Mesenchymal stem cell (in vitro differentiated cells and primary cell): ENCODE measurements around the gene CYP4F22.
A peak's percentile ranks its signal among the peaks of the same experiment; 100 is the strongest.

Experiments used
- DNase-seq: peaks from one replicate; pipeline ENCODE4 v3.0.0-alpha.2; 2013
- H2AFZ ChIP-seq: one replicate; pipeline ENCODE4 v1.6.1; 2013; ENCODE audit warnings: low read depth, mild to moderate bottlenecking, control low read depth, inconsistent platforms, low read length, moderate library complexity
- H2AK5ac ChIP-seq: 2 replicates; pipeline ENCODE4 v1.6.1; 2013; ENCODE audit warnings: low read length, moderate library complexity, mild to moderate bottlenecking, inconsistent platforms; ENCODE audit not compliant: severe bottlenecking
- H2BK120ac ChIP-seq: one replicate; pipeline ENCODE4 v1.6.1; 2013; ENCODE audit warnings: low read depth, mild to moderate bottlenecking, inconsistent platforms, low read length, moderate library complexity
- H2BK12ac ChIP-seq, 2 experiments: one replicate each; pipeline ENCODE4 v1.6.1; 2013; ENCODE audit warnings: inconsistent platforms in 2 of 2, low read length in 2 of 2, mild to moderate bottlenecking in 2 of 2, moderate library complexity in 2 of 2, control low read depth in 1 of 2
- H2BK15ac ChIP-seq: one replicate; pipeline ENCODE4 v1.6.1; 2013; ENCODE audit warnings: mild to moderate bottlenecking, low read depth, inconsistent platforms; ENCODE audit not compliant: poor library complexity, severe bottlenecking
- H2BK5ac ChIP-seq: 2 replicates; pipeline ENCODE4 v1.6.1; 2013; ENCODE audit warnings: low read depth, mild to moderate bottlenecking, low read length, control low read depth, inconsistent platforms; ENCODE audit not compliant: poor library complexity, severe bottlenecking
- H3K14ac ChIP-seq, 2 experiments: one replicate each; pipeline ENCODE4 v1.6.1; 2013; ENCODE audit warnings: inconsistent platforms in 2 of 2, low read length in 2 of 2, control low read depth in 1 of 2, mild to moderate bottlenecking in 1 of 2, moderate library complexity in 1 of 2
- H3K18ac ChIP-seq, 2 experiments: one replicate each; pipeline ENCODE4 v1.6.1; 2013; ENCODE audit warnings: inconsistent platforms in 2 of 2, low read length in 2 of 2, control low read depth in 1 of 2, low read depth in 1 of 2, mild to moderate bottlenecking in 1 of 2
- H3K23ac ChIP-seq, 2 experiments: one replicate each; pipeline ENCODE4 v1.6.1; 2013; ENCODE audit warnings: inconsistent platforms in 2 of 2, low read length in 2 of 2, mild to moderate bottlenecking in 2 of 2, moderate library complexity in 2 of 2, control low read depth in 1 of 2
- H3K27ac ChIP-seq: 2 replicates; pipeline ENCODE4 v1.5.1; 2013; ENCODE audit warnings: mild to moderate bottlenecking, moderate library complexity, low read length, control low read depth, inconsistent platforms; ENCODE audit not compliant: poor library complexity, severe bottlenecking
- H3K27me3 ChIP-seq, 2 experiments: 2 replicates each; pipeline versions ENCODE4 v1.6.1 to v1.7.0; 2013; ENCODE audit warnings: low read length in 2 of 2, mild to moderate bottlenecking in 2 of 2, moderate library complexity in 2 of 2, control low read depth in 1 of 2, inconsistent platforms in 1 of 2; ENCODE audit not compliant: control insufficient read depth in 1 of 2, insufficient read depth in 1 of 2
- H3K36me3 ChIP-seq, 2 experiments: 2 replicates each; pipeline versions ENCODE4 v1.6.1 to v1.7.0; 2013; ENCODE audit warnings: low read length in 2 of 2, control low read depth in 1 of 2, inconsistent platforms in 1 of 2, low read depth in 1 of 2, mild to moderate bottlenecking in 1 of 2; ENCODE audit not compliant: insufficient read depth in 2 of 2, control insufficient read depth in 1 of 2
- H3K4ac ChIP-seq, 2 experiments: one replicate each; pipeline ENCODE4 v1.6.1; 2013; ENCODE audit warnings: inconsistent platforms in 2 of 2, low read length in 2 of 2, mild to moderate bottlenecking in 2 of 2, moderate library complexity in 2 of 2, control low read depth in 1 of 2, low read depth in 1 of 2
- H3K4me1 ChIP-seq: 2 replicates; pipeline ENCODE4 v1.6.1; 2013; ENCODE audit warnings: low read depth, low read length, control low read depth; ENCODE audit not compliant: control insufficient read depth, insufficient read depth
- H3K4me2 ChIP-seq: 2 replicates; pipeline ENCODE4 v1.6.1; 2013; ENCODE audit warnings: low read length, mild to moderate bottlenecking, inconsistent platforms; ENCODE audit not compliant: poor library complexity, severe bottlenecking
- H3K4me3 ChIP-seq, 2 experiments: 2 replicates each; pipeline versions ENCODE4 v1.5.1 to v1.7.0; 2013; ENCODE audit warnings: low read length in 2 of 2, mild to moderate bottlenecking in 2 of 2, control low read depth in 1 of 2, low read depth in 1 of 2; ENCODE audit not compliant: insufficient read depth in 1 of 2
- H3K79me1 ChIP-seq: replicated peaks from 2 replicates; pipeline ENCODE4 v1.6.1; 2013; ENCODE audit warnings: mild to moderate bottlenecking, control low read depth, low read length, inconsistent platforms; ENCODE audit not compliant: poor library complexity, severe bottlenecking
- H3K9ac ChIP-seq: 2 replicates; pipeline ENCODE4 v1.7.0; 2013; ENCODE audit warnings: mild to moderate bottlenecking, low read length, moderate library complexity
- H3K9me3 ChIP-seq: 2 replicates; pipeline ENCODE4 v1.7.0; 2013; ENCODE audit warnings: mild to moderate bottlenecking, low read length; ENCODE audit not compliant: control insufficient read depth
- H4K8ac ChIP-seq: one replicate; pipeline ENCODE4 v1.6.1; 2013; ENCODE audit warnings: inconsistent platforms, mild to moderate bottlenecking, low read length, moderate library complexity
- H4K91ac ChIP-seq: one replicate; pipeline ENCODE4 v1.6.1; 2013; ENCODE audit warnings: mild to moderate bottlenecking, low read length, inconsistent platforms
- WGBS: methylation state at CpG from one replicate; pipeline ENCODE4 v1.1.7; 2013; ENCODE audit warnings: mixed read lengths; 5-methylcytosine and 5-hydroxymethylcytosine counted together

Gene CYP4F22

GRCh38 chr19:15550929-15551292 lies 42.6 kb downstream of the CYP4F22 start:
- Histone ChIP-seq H2BK5ac (no peak overlapping the region), H2AFZ (no peak overlapping the region), H3K4me1 (peaks cover 3% of the 10 kb centered on the region), H3K79me1 (no peaks in the 10 kb centered on the region), H4K8ac (no peak overlapping the region), H3K9ac (no peak overlapping the region), H3K4me3 (peak overlapping the region in 1 of 2 experiments; percentile 71), H3K14ac (no peak overlapping the region), H3K27ac (no peak overlapping the region), H2AK5ac (no peak overlapping the region), H2BK15ac (no peak overlapping the region), H3K9me3 (no peaks in the 10 kb centered on the region), H3K36me3 (no peaks in the 10 kb centered on the region), H4K91ac (no peak overlapping the region), H3K4me2 (no peak overlapping the region), H2BK12ac (no peak overlapping the region), H3K18ac (no peak overlapping the region), H3K23ac (no peak overlapping the region), H3K27me3 (peaks cover 0 to 20% of the 10 kb centered on the region in 2 experiments), H3K4ac (no peak overlapping the region), H2BK120ac (no peak overlapping the region)
- no peak for DNase-seq
- 84% methylated on average over 8 of the region's 8 CpGs for WGBS

GRCh38 chr19:15551293-15552004 lies 43.1 kb downstream of the CYP4F22 start:
- Histone ChIP-seq H4K91ac (no peak overlapping the region), H3K27ac (no peak overlapping the region), H3K9me3 (no peaks in the 10 kb centered on the region), H3K36me3 (no peaks in the 10 kb centered on the region), H3K4me3 (peak overlapping the region in 1 of 2 experiments; percentile 71), H2BK15ac (no peak overlapping the region), H3K4me1 (peaks cover 6% of the 10 kb centered on the region), H3K79me1 (no peaks in the 10 kb centered on the region), H2BK5ac (no peak overlapping the region), H3K23ac (no peak overlapping the region), H2AFZ (no peak overlapping the region), H3K4me2 (no peak overlapping the region), H3K14ac (no peak overlapping the region), H4K8ac (no peak overlapping the region), H3K9ac (no peak overlapping the region), H3K4ac (no peak overlapping the region), H3K18ac (no peak overlapping the region), H3K27me3 (peaks cover 0 to 18% of the 10 kb centered on the region in 2 experiments), H2BK12ac (no peak overlapping the region), H2BK120ac (no peak overlapping the region), H2AK5ac (no peak overlapping the region)
- no peak for DNase-seq
- WGBS, result 85% methylated on average over 40 of the region's 40 CpGs

- Histone ChIP-seq H4K91ac (no peak overlapping the region), H3K4me3 (peak overlapping the region in 1 of 2 experiments; percentile 69)
- 78% methylated on average over 17 of the region's 17 CpGs for WGBS
Measured at GRCh38 chr19:15555021-15555420, 46.7 kb downstream of the CYP4F22 start.

GRCh38 chr19:15555759-15556633 lies 47.7 kb downstream of the CYP4F22 start:
- no peaks in the 10 kb centered on the region for H3K36me3 ChIP-seq
- no peak overlapping the region for H4K8ac ChIP-seq
- peak overlapping the region; percentile 89 for H3K9ac ChIP-seq
- no peaks in the 10 kb centered on the region for H3K79me1 ChIP-seq
- H2BK5ac ChIP-seq, result no peak overlapping the region
- peaks cover 0 to 30% of the 10 kb centered on the region in 2 experiments for H3K27me3 ChIP-seq
- H3K9me3 ChIP-seq, result no peaks in the 10 kb centered on the region
- 13% methylated on average over 47 of the region's 49 CpGs for WGBS
- no peak overlapping the region for H3K27ac ChIP-seq
- H3K4me3 ChIP-seq, result peak overlapping the region in 1 of 2 experiments; percentile 69
- no peak overlapping the region for H3K14ac ChIP-seq
- H2BK12ac ChIP-seq, result no peak overlapping the region
- H3K4ac ChIP-seq, result no peak overlapping the region
- no peak overlapping the region for H2AFZ ChIP-seq
- H3K23ac ChIP-seq, result no peak overlapping the region
- no peak overlapping the region for H2BK15ac ChIP-seq
- H4K91ac ChIP-seq, result no peak overlapping the region
- H3K18ac ChIP-seq, result no peak overlapping the region
- peaks cover 6% of the 10 kb centered on the region for H3K4me1 ChIP-seq
- H2BK120ac ChIP-seq, result no peak overlapping the region
- peak; percentile 87 for DNase-seq
- no peak overlapping the region for H2AK5ac ChIP-seq
- H3K4me2 ChIP-seq, result peak overlapping the region; percentile 14

More at GRCh38 chr19:15555021-15555420, 46.7 kb downstream of the CYP4F22 start:
- no peaks in the 10 kb centered on the region for H3K36me3 ChIP-seq
- no peak overlapping the region for H2BK5ac ChIP-seq
- no peak overlapping the region for H3K18ac ChIP-seq
- no peak overlapping the region for H2BK12ac ChIP-seq
- H3K79me1 ChIP-seq, result no peaks in the 10 kb centered on the region
- H3K23ac ChIP-seq, result no peak overlapping the region
- H3K4me2 ChIP-seq, result no peak overlapping the region
- no peaks in the 10 kb centered on the region for H3K9me3 ChIP-seq
- H2AFZ ChIP-seq, result no peak overlapping the region
- H3K14ac ChIP-seq, result no peak overlapping the region
- no peak overlapping the region for H3K4ac ChIP-seq
- no peak overlapping the region for H4K8ac ChIP-seq
- peak overlapping the region; percentile 89 for H3K9ac ChIP-seq
- H2AK5ac ChIP-seq, result no peak overlapping the region
- no peak overlapping the region for H2BK120ac ChIP-seq
- H3K27ac ChIP-seq, result no peak overlapping the region
- peaks cover 0 to 30% of the 10 kb centered on the region in 2 experiments for H3K27me3 ChIP-seq
- DNase-seq, result no peak
- H3K4me1 ChIP-seq, result peaks cover 6% of the 10 kb centered on the region
- no peak overlapping the region for H2BK15ac ChIP-seq
